Keratinocyte (primary cell): ENCODE measurements around the gene PARP1. TPM values are rescaled to one million over a fixed set of nuclear protein-coding genes. Genes with fewer than 3 reads are reported as not detected.

Source experiments
- DNase-seq: peaks from one replicate; pipeline ENCODE4 v3.0.0-alpha.2; 2011; ENCODE audit warnings: low read depth, missing footprints, low spot score
- FAIRE-seq: peaks from 2 replicates; lab custom pipeline; 2011; peaks lifted over from hg19 to GRCh38; lab: Jason Lieb, UNC
- H2AFZ ChIP-seq: 2 replicates; pipeline ENCODE4 v1.6.0; 2012; ENCODE audit warnings: low read length, control low read depth, inconsistent platforms; ENCODE audit not compliant: control insufficient read depth
- H3K27ac ChIP-seq: 2 replicates; pipeline ENCODE4 v1.5.1; 2011; ENCODE audit warnings: low read length; ENCODE audit not compliant: control insufficient read depth, insufficient read depth
- H3K27me3 ChIP-seq: 3 replicates; pipeline ENCODE4 v1.6.0; 2011; ENCODE audit warnings: low read length; ENCODE audit not compliant: control insufficient read depth, insufficient read depth; ENCODE audit errors: extremely low read depth
- H3K36me3 ChIP-seq, 2 experiments: 2 replicates in 1 of 2; 3 replicates in 1 of 2; pipeline ENCODE4 v1.5.1; 2011; ENCODE audit warnings: low read length in 2 of 2, mild to moderate bottlenecking in 1 of 2; ENCODE audit not compliant: control insufficient read depth in 2 of 2, insufficient read depth in 2 of 2; ENCODE audit errors: extremely low read depth in 1 of 2
- H3K4me1 ChIP-seq: 3 replicates; pipeline ENCODE4 v1.5.1; 2011; ENCODE audit warnings: low read length; ENCODE audit not compliant: control insufficient read depth, insufficient read depth; ENCODE audit errors: extremely low read depth
- H3K4me2 ChIP-seq: 3 replicates; pipeline ENCODE4 v1.6.0; 2011; ENCODE audit warnings: low read depth, low read length; ENCODE audit not compliant: control insufficient read depth, insufficient read depth; ENCODE audit errors: extremely low read depth
- H3K4me3 ChIP-seq, 3 experiments: fragments of 200-600 bp in 1 of 3; sonication (generic) in 1 of 3; 2 replicates in 2 of 3; 3 replicates in 1 of 3; pipeline ENCODE4 v1.5.1; 2011 to 2016; ENCODE audit warnings: low read length in 3 of 3, mild to moderate bottlenecking in 3 of 3, control low read depth in 2 of 3, inconsistent platforms in 1 of 3, low read depth in 1 of 3, mixed read lengths in 1 of 3, mixed run types in 1 of 3, moderate library complexity in 1 of 3; ENCODE audit not compliant: control insufficient read depth in 2 of 3, insufficient read depth in 2 of 3; ENCODE audit errors: extremely low read depth in 1 of 3
- H3K79me2 ChIP-seq: 2 replicates; pipeline ENCODE4 v1.6.0; 2012; ENCODE audit warnings: low read length; ENCODE audit not compliant: control insufficient read depth, insufficient read depth
- H3K9ac ChIP-seq: 3 replicates; pipeline ENCODE4 v1.6.0; 2011; ENCODE audit warnings: low read length; ENCODE audit not compliant: control insufficient read depth, insufficient read depth; ENCODE audit errors: extremely low read depth
- H3K9me1 ChIP-seq: 3 replicates; pipeline ENCODE4 v1.6.0; 2011; ENCODE audit warnings: low read length; ENCODE audit not compliant: control insufficient read depth, insufficient read depth; ENCODE audit errors: extremely low read depth
- H3K9me3 ChIP-seq: 2 replicates; pipeline ENCODE4 v1.5.1; 2012; ENCODE audit warnings: low read depth, low read length; ENCODE audit not compliant: control insufficient read depth
- H4K20me1 ChIP-seq: 3 replicates; pipeline ENCODE4 v1.6.0; 2011; ENCODE audit warnings: low read length; ENCODE audit not compliant: control insufficient read depth, insufficient read depth; ENCODE audit errors: extremely low read depth
- EZH2 ChIP-seq: IDR thresholded peaks from one replicate; pipeline ENCODE4 v1.6.1; 2012; ENCODE audit warnings: inconsistent platforms, mild to moderate bottlenecking, low read length, moderate library complexity
- dilution Hi-C: fragments of 300-500 bp; cut with MboI; formaldehyde crosslinking; loops from one replicate; pipeline ENCODE4 v1.7.0; 2020; ENCODE audit warnings: low sequenced_read_pairs; ENCODE audit not compliant: extremely low pct_ligation_motif_present
- polyA plus RNA-seq, 5 experiments: library from polyadenylated mRNA; depleted of rRNA in 3 of 5; stranded (reverse) in 3 of 5; stranded (forward) in 1 of 5; unstranded in 1 of 5; fragments of >200 nt; gene quantifications; 1 replicate in 1 of 5; 2 replicates in 3 of 5; 3 replicates in 1 of 5; pipeline versions ENCODE4 v1.2.1 to v1.2.3, GENCODE V29; 2011 to 2012; ENCODE audit warnings: missing spikeins in 2 of 5, low read depth in 1 of 5, low replicate concordance in 1 of 5
- TF ChIP-seq, protein P1 (sequence below), 3 experiments: IDR thresholded peaks in 1 of 3; conservative IDR thresholded peaks in 1 of 3; optimal IDR thresholded peaks in 1 of 3; 2 replicates in 2 of 3; 3 replicates in 1 of 3; pipeline versions ENCODE3 to v1.5.1; 2011; ENCODE audit warnings: low read length in 3 of 3, mild to moderate bottlenecking in 3 of 3, moderate library complexity in 2 of 3, control low read depth in 1 of 3, inconsistent platforms in 1 of 3; ENCODE audit not compliant: insufficient read depth in 2 of 3; ENCODE audit errors: extremely low read depth in 1 of 3

PARP1 gene
- polyA plus RNA-seq, 1 donor (not counting 4 experiments of a cell fraction or from before 2014, with no cell fraction given): 62.9 TPM

DNA sequence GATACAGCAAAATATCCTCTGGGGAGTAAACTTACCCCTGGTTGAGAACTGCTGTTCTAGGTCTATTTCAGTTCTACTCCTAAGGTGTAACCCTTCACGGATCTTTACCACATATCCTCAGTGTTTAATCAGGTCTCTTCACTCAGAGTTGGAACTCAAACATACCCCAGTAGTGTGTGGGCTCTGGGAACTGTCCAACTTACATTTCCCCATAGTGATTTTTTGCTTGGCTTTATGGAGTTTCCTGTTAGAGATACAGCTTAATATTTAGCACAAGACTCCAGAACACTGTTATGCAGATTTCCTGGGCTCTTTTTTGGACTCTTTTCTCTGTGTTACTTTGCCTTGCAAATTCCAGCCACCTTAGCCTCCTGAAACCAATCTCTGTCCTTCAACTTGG lies 72.2 kb downstream of the PARP1 start:
- Histone ChIP-seq H3K79me2 (no peaks in the 10 kb centered on the region), H3K9me1 (no peaks in the 10 kb centered on the region), H4K20me1 (no peaks in the 10 kb centered on the region), H3K4me1 (no peaks in the 10 kb centered on the region), H3K9ac (no peak overlapping the region), H3K4me2 (no peak overlapping the region), H3K36me3 (no peaks in the 10 kb centered on the region), H3K4me3 (no peak overlapping the region), H3K27me3 (no peaks in the 10 kb centered on the region), H3K27ac (no peak overlapping the region), H2AFZ (no peak overlapping the region), H3K9me3 (no peaks in the 10 kb centered on the region)
- DNase-seq (no peak), FAIRE-seq (no peak)
- dilution Hi-C loops: no loop called here
- no peak for TF ChIP-seq EZH2
- TF ChIP-seq, protein P1, sequence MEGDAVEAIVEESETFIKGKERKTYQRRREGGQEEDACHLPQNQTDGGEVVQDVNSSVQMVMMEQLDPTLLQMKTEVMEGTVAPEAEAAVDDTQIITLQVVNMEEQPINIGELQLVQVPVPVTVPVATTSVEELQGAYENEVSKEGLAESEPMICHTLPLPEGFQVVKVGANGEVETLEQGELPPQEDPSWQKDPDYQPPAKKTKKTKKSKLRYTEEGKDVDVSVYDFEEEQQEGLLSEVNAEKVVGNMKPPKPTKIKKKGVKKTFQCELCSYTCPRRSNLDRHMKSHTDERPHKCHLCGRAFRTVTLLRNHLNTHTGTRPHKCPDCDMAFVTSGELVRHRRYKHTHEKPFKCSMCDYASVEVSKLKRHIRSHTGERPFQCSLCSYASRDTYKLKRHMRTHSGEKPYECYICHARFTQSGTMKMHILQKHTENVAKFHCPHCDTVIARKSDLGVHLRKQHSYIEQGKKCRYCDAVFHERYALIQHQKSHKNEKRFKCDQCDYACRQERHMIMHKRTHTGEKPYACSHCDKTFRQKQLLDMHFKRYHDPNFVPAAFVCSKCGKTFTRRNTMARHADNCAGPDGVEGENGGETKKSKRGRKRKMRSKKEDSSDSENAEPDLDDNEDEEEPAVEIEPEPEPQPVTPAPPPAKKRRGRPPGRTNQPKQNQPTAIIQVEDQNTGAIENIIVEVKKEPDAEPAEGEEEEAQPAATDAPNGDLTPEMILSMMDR (optimal IDR thresholded peaks at IDR 0.05 in 1 of 3, IDR thresholded peaks at IDR 0.05 in 1 of 3, conservative IDR thresholded peaks at IDR 0.05 in 1 of 3; ENCODE audit: extremely low read depth in 1 of 3, insufficient read depth in 2 of 3, low read length in 3 of 3): no peak

DNA sequence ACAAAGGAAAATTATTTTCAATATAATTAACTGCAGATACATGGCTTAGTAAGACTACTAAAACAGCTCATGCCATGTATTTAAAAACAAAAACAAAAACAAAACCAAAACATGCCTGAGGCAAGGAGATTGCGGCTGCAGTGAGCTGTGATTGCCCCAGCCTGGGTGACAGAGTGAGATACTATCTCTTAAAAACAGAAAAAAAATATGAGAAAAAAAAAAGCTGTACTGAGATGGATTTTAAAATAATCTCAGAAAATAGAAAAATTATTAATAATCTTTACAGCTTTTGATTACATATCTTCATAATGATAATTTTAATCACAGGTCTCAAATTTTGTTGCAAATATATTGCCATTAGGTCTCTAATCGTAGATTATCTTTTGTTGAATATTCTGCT lies 74.9 kb downstream of the PARP1 start:
- no peaks in the 10 kb centered on the region for H3K9me1 ChIP-seq
- dilution Hi-C loops: no loop called here
- no peak for DNase-seq
- no peak overlapping the region for H3K4me3 ChIP-seq
- H3K9ac ChIP-seq: no peak overlapping the region
- no peak for FAIRE-seq
- TF ChIP-seq, protein P1 (optimal IDR thresholded peaks at IDR 0.05 in 1 of 3, IDR thresholded peaks at IDR 0.05 in 1 of 3, conservative IDR thresholded peaks at IDR 0.05 in 1 of 3; ENCODE audit: extremely low read depth in 1 of 3, insufficient read depth in 2 of 3, low read length in 3 of 3): no peak
- no peak for TF ChIP-seq EZH2
- peak overlapping the region; percentile 45 for H3K4me2 ChIP-seq
- H4K20me1 ChIP-seq: no peaks in the 10 kb centered on the region
- H2AFZ ChIP-seq: peak overlapping the region; percentile 59
- H3K36me3 ChIP-seq: no peaks in the 10 kb centered on the region
- no peaks in the 10 kb centered on the region for H3K79me2 ChIP-seq
- H3K9me3 ChIP-seq: no peaks in the 10 kb centered on the region
- H3K27ac ChIP-seq: no peak overlapping the region
- H3K4me1 ChIP-seq: no peaks in the 10 kb centered on the region
- no peaks in the 10 kb centered on the region for H3K27me3 ChIP-seq
